ENCODE measurements around the gene ID1. TPM values are rescaled to one million over a fixed set of nuclear protein-coding genes. Genes with fewer than 3 reads are reported as not detected.

ID1 gene
- total and polyA plus RNA-seq, 2 of the 13 experiments (the other 11 are each of a cell fraction or from before 2014, with no cell fraction given) = 320 to 419 TPM

GRCh38 chr20:31572701-31573554, 32.2 kb upstream of the ID1 start (continued):
- TF ChIP-seq ZBED4 (CRISPR knock-in tag; IDR thresholded peaks at IDR 0.05; ENCODE audit: borderline replicate concordance) = peak; percentile 97; the same call in 1 of the 2 replicates
- peak; percentile 20; the same call in 1 of the 2 replicates for TF ChIP-seq ZNF772 (CRISPR knock-in tag; IDR thresholded peaks at IDR 0.05)
- peak; percentile 80 for TF ChIP-seq NFIC (IDR thresholded peaks at IDR 0.05; ENCODE audit: low read length)
- TF ChIP-seq ZSCAN31 (CRISPR knock-in tag; IDR thresholded peaks at IDR 0.05; ENCODE audit: low read depth) = peak; percentile 83
- TF ChIP-seq KDM5B (CRISPR knock-in tag; IDR thresholded peaks at IDR 0.05; ENCODE audit: borderline replicate concordance) = peak; percentile 82; the same call in 1 of the 2 replicates
- no peak for TF ChIP-seq NFRKB (IDR thresholded peaks at IDR 0.05)
- peak; percentile 90; the same call in 1 of the 2 replicates for TF ChIP-seq DZIP1 (CRISPR knock-in tag; IDR thresholded peaks at IDR 0.05)
- TF ChIP-seq GATA4 (IDR thresholded peaks at IDR 0.05; ENCODE audit: borderline replicate concordance, low read depth) = peak; percentile 81
- peak; percentile 90 for TF ChIP-seq ZMAT3 (CRISPR knock-in tag; conservative IDR thresholded peaks at IDR 0.05)
- no peak for TF ChIP-seq NFIB (CRISPR knock-in tag; IDR thresholded peaks at IDR 0.05; ENCODE audit: borderline replicate concordance)
- TF ChIP-seq POLR2G (IDR thresholded peaks at IDR 0.05; ENCODE audit: low read depth, low read length) = peak; percentile 90
- TF ChIP-seq ZNF253 (CRISPR knock-in tag; IDR thresholded peaks at IDR 0.05; ENCODE audit: borderline replicate concordance) = no peak; the same call in none of the 2 replicates
- TF ChIP-seq TCF12 (IDR thresholded peaks at IDR 0.05) = no peak
- peak; percentile 97 for TF ChIP-seq TCF12 (CRISPR knock-in tag; IDR thresholded peaks at IDR 0.05)
- TF ChIP-seq ESRRA (CRISPR knock-in tag; IDR thresholded peaks at IDR 0.05; ENCODE audit: low read depth) = peak; percentile 23
- peak; percentile 98 for TF ChIP-seq PAF1 (CRISPR knock-in tag; IDR thresholded peaks at IDR 0.05)
- TF ChIP-seq SIN3A (IDR thresholded peaks at IDR 0.05; ENCODE audit: borderline replicate concordance, low read depth, low read length) = no peak
- TF ChIP-seq ZNF546 (CRISPR knock-in tag; conservative IDR thresholded peaks at IDR 0.05) = no peak; the same call in 1 of the 2 replicates
- TF ChIP-seq TCF7L2 (IDR thresholded peaks at IDR 0.05; ENCODE audit: low read depth, low read length) = no peak
- TF ChIP-seq SP5 (CRISPR knock-in tag; IDR thresholded peaks at IDR 0.05; ENCODE audit: borderline replicate concordance, low read depth) = peak; percentile 97
- TF ChIP-seq FOXP4 (CRISPR knock-in tag; IDR thresholded peaks at IDR 0.05) = peak; percentile 95
- TF ChIP-seq RBFOX2 (IDR thresholded peaks at IDR 0.05; ENCODE audit: low read depth, low read length) = peak; percentile 99

Data from HepG2 (cell line).